ENCODE measurements around the gene SLC9A9. TPM values are rescaled to one million over a fixed set of nuclear protein-coding genes. Genes with fewer than 3 reads are reported as not detected.

SLC9A9 gene
- total RNA-seq, 1 donor from 2014 or later = 3.0 TPM

- H3K27me3 ChIP-seq (ENCODE audit: control insufficient read depth, insufficient read depth, low read length) = no peaks in the 10 kb centered on the region
- H3K4me3 ChIP-seq (ENCODE audit: low read depth, low read length) = no peak overlapping the region
- TF ChIP-seq CTCF (IDR thresholded peaks at IDR 0.05; ENCODE audit: insufficient read depth, low read length, poor library complexity, severe bottlenecking) = no peak
- H3K36me3 ChIP-seq (ENCODE audit: control insufficient read depth, insufficient read depth, low read length) = no peaks in the 10 kb centered on the region
- DNase-seq (ENCODE audit: low read depth) = no peak
These were observed 621.5 kb downstream of the SLC9A9 start for GRCh38 chr3:143226678-143227291.

DNA sequence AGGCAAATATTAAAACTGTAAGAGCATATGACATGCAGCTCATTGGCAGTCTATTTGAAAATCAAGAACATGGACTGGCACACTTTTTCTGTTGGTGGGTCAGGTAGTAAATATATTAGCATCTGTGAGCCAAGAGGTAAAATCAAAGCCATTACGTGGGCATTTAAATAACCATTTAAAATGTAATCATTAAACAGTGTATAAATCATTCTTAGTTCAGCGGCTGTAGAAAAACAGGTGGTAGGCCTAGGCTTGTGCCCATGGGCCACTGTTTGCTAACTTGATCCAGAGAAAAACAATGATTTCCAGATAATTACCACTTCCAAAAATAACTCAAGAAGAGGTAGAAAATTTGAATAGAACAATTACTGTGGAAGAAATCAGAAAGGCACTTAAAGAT lies 623.6 kb downstream of the SLC9A9 start:
- no peak for TF ChIP-seq CTCF (IDR thresholded peaks at IDR 0.05; ENCODE audit: insufficient read depth, low read length, poor library complexity, severe bottlenecking)
- H3K27me3 ChIP-seq (ENCODE audit: control insufficient read depth, insufficient read depth, low read length) = no peaks in the 10 kb centered on the region
- no peaks in the 10 kb centered on the region for H3K36me3 ChIP-seq (ENCODE audit: control insufficient read depth, insufficient read depth, low read length)
- no peak for DNase-seq (ENCODE audit: low read depth)
- no peak overlapping the region for H3K4me3 ChIP-seq (ENCODE audit: low read depth, low read length)

GRCh38 chr3:143222981-143223380 lies 625.3 kb downstream of the SLC9A9 start:
- no peaks in the 10 kb centered on the region for H3K36me3 ChIP-seq (ENCODE audit: control insufficient read depth, insufficient read depth, low read length)
- no peak overlapping the region for H3K4me3 ChIP-seq (ENCODE audit: low read depth, low read length)
- no peak for DNase-seq (ENCODE audit: low read depth)
- TF ChIP-seq CTCF (IDR thresholded peaks at IDR 0.05; ENCODE audit: insufficient read depth, low read length, poor library complexity, severe bottlenecking) = no peak
- H3K27me3 ChIP-seq (ENCODE audit: control insufficient read depth, insufficient read depth, low read length) = no peaks in the 10 kb centered on the region

GRCh38 chr3:143222505-143222904 lies 625.8 kb downstream of the SLC9A9 start:
- Histone ChIP-seq H3K27me3 (ENCODE audit: control insufficient read depth, insufficient read depth, low read length) (no peaks in the 10 kb centered on the region), H3K36me3 (ENCODE audit: control insufficient read depth, insufficient read depth, low read length) (no peaks in the 10 kb centered on the region), H3K4me3 (ENCODE audit: low read depth, low read length) (no peak overlapping the region)
- TF ChIP-seq CTCF (IDR thresholded peaks at IDR 0.05; ENCODE audit: insufficient read depth, low read length, poor library complexity, severe bottlenecking) = no peak
- DNase-seq (ENCODE audit: low read depth) = no peak

- DNase-seq (ENCODE audit: low read depth) = no peak
- TF ChIP-seq CTCF (IDR thresholded peaks at IDR 0.05; ENCODE audit: insufficient read depth, low read length, poor library complexity, severe bottlenecking) = no peak
- H3K36me3 ChIP-seq (ENCODE audit: control insufficient read depth, insufficient read depth, low read length) = no peaks in the 10 kb centered on the region
- H3K27me3 ChIP-seq (ENCODE audit: control insufficient read depth, insufficient read depth, low read length) = no peaks in the 10 kb centered on the region
- no peak overlapping the region for H3K4me3 ChIP-seq (ENCODE audit: low read depth, low read length)
These were observed 626.8 kb downstream of the SLC9A9 start for GRCh38 chr3:143221446-143221845.

DNA sequence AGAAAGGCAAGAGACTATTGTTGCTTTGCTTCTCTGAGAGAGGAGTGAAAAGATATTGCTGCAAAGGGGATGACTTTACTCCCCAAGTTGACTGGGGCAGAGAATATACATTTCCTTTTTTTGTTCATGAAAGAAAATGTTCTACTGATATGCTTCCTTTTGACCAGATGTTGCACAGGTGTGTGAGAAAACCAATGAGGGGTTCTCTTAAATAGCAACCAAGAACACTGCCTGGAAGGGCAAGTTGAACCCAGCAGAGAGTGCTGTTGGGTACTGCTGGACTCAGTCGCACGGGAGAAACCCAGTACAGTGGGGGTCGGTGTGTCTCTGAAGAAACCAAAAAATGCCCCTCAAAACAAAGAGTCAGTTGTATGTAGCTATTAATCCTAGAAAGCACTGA lies 627.5 kb downstream of the SLC9A9 start:
- H3K27me3 ChIP-seq (ENCODE audit: control insufficient read depth, insufficient read depth, low read length) = no peaks in the 10 kb centered on the region
- no peak for TF ChIP-seq CTCF (IDR thresholded peaks at IDR 0.05; ENCODE audit: insufficient read depth, low read length, poor library complexity, severe bottlenecking)
- H3K4me3 ChIP-seq (ENCODE audit: low read depth, low read length) = no peak overlapping the region
- no peak for DNase-seq (ENCODE audit: low read depth)
- H3K36me3 ChIP-seq (ENCODE audit: control insufficient read depth, insufficient read depth, low read length) = no peaks in the 10 kb centered on the region
